Fibroblast of villous mesenchyme (primary cell): Measurements from ENCODE around the gene MIEF2. TPM values are rescaled to one million over a fixed set of nuclear protein-coding genes. Genes with fewer than 3 reads are reported as not detected.

ENCODE experiments used
- DNase-seq: peaks from one replicate; pipeline ENCODE4 v3.0.0-alpha.2; 2010; ENCODE audit warnings: low read depth
- H3K4me3 ChIP-seq: 2 replicates; pipeline ENCODE4 v1.5.1; 2011; ENCODE audit warnings: low read depth, mild to moderate bottlenecking, low read length
- CTCF ChIP-seq: IDR thresholded peaks from 2 replicates; pipeline ENCODE4 v1.5.1; 2012; ENCODE audit warnings: low read depth, mild to moderate bottlenecking, low read length; ENCODE audit not compliant: insufficient read depth
- total RNA-seq: library from RNA; depleted of rRNA; stranded (reverse); fragments of >200 nt; gene quantifications from 2 replicates; pipeline ENCODE4 v1.2.3, GENCODE V29; 2012

The MIEF2 gene
- total RNA-seq, 1 donor: 16.4 TPM

DNA sequence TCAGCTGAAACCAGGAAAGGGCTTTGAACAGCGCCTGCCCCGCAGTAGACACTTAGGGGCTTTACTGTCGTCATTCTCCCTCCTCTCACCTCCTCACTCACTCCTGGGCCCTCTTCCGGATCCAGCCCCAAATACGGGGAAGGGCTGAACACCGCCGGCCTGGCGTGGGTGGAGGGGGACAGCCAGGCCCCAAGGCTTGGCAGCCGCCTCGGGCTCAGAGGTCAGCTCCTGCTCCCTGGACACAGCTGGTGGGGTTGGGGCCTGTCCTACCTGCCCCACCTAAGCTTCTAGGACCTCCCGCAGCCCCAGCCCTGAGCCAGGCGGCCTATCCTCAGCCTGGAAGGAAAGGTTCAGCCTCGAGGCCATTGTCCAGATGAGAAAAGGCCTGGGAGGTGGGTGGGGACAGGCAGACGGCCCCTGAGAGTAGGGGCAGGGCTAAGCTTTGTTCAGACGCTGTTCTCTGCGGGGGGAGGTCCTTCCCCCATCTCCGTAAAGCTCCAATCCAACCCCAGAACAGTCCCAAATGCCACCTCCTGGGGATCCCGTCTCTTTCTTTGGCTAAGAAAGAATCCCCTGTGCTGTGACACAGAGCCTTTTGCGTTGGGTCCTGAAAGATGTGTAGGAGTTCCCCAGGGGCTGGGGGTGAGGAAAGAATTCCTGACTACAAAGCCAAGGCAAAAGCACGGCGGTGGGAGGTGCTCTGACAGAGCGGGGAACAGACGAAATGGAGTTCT, 35.9 kb upstream of the MIEF2 start:
- peak; percentile 24 for DNase-seq
- TF ChIP-seq CTCF: no peak
- H3K4me3 ChIP-seq: peak overlapping the region; percentile 43

- peak within 1 kb of the TSS; percentile 94 for H3K4me3 ChIP-seq
- peak; percentile 96 for DNase-seq
- no peak for TF ChIP-seq CTCF
These were observed 35.3 kb upstream of the MIEF2 start, which contains the start of gene LLGL1 for GRCh38 chr17:18225121-18225641. Gene LLGL1, plus strand, starts transcription at chr17:18225635. Its CDS starts 48 bp downstream, at chr17:18225683.

- no peak for TF ChIP-seq CTCF
- peak overlapping the region; percentile 94 for H3K4me3 ChIP-seq
- peak; percentile 22 for DNase-seq
These were observed 34.7 kb upstream of the MIEF2 start for GRCh38 chr17:18225642-18226283.

- DNase-seq: no peak
- no peak for TF ChIP-seq CTCF
- peak overlapping the region; percentile 94 for H3K4me3 ChIP-seq
These were observed 34.0 kb upstream of the MIEF2 start for GRCh38 chr17:18226284-18226945.

- TF ChIP-seq CTCF: no peak
- no peak for DNase-seq
- H3K4me3 ChIP-seq: no peak overlapping the region
These were observed 32.8 kb upstream of the MIEF2 start for GRCh38 chr17:18227635-18228034.

- DNase-seq: no peak
- no peak for TF ChIP-seq CTCF
- H3K4me3 ChIP-seq: no peak overlapping the region
These were observed 32.2 kb upstream of the MIEF2 start for GRCh38 chr17:18228176-18228682.
